ENCODE data around the gene ACAD8.

ACAD8 gene

GRCh38 chr11:134253188-134253993 lies at the start of gene ACAD8, which contains the start of gene THYN1:
Gene ACAD8, plus strand, starts transcription at chr11:134253568. Its CDS starts 33 bp downstream, at chr11:134253601.
Gene THYN1, minus strand, starts transcription at chr11:134253352. Its CDS starts 470 bp downstream, at chr11:134252882.
- peak; percentile 94 for DNase-seq (ENCODE audit: low read depth)

DNA sequence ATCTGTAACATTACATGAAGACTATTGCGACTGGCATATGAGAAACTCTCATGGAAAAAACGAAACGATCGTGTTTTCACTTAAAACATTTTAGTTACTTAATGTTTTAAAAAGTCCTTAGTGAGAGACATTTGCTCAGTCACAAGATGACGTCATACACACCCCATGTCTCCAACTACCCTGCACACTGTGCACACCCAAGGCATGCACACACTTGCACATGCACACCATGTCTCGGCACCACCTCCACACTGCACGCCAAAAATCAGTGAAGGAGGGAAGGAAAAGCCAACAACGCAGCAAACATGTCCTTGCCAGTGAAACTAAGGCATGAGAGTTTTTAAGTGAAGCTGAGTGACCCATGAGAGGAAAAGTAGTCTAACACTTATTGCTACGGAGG lies 47.6 kb upstream of the ACAD8 start:
- DNase-seq (ENCODE audit: low read depth): no peak

- DNase-seq (ENCODE audit: low read depth): no peak
These were observed 47.2 kb upstream of the ACAD8 start for GRCh38 chr11:134206185-134206584.

GRCh38 chr11:134207538-134208239 lies 45.7 kb upstream of the ACAD8 start:
- DNase-seq (ENCODE audit: low read depth): peak; percentile 26

GRCh38 chr11:134215836-134216235 lies 37.5 kb upstream of the ACAD8 start:
- DNase-seq (ENCODE audit: low read depth): no peak

- DNase-seq (ENCODE audit: low read depth): no peak
These were observed 36.6 kb upstream of the ACAD8 start for GRCh38 chr11:134216816-134217215.

DNA sequence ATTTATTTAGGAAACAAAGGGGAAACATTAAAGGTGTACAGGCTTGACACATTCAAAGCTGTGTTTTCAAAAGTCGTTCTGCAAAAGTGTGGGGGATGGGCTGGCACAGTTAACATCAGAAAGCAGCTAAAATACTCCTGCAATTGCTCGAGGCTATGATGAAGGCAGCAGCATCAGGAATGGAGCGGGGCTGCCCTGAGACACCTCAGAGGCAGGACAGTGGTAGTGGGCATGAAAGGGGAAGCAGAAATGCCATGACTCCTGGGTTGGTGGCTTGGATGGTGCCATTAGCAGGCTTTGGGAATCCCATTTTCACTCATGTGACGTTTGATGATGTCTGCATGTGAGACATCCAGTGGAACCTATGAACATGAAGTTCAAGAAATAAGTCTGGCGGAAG lies 30.2 kb upstream of the ACAD8 start:
- DNase-seq (ENCODE audit: low read depth): no peak

GRCh38 chr11:134223836-134224709 lies 29.3 kb upstream of the ACAD8 start, which contains the start of the genes NCAPD3 and VPS26B:
Gene NCAPD3, minus strand, starts transcription at chr11:134223967. Its CDS starts 41 bp downstream, at chr11:134223926.
Gene VPS26B, plus strand, starts transcription at chr11:134224671. Its CDS starts 452 bp downstream, at chr11:134225123.
- peak; percentile 91 for DNase-seq (ENCODE audit: low read depth)

- peak; percentile 28 for DNase-seq (ENCODE audit: low read depth)
These were observed 28.4 kb upstream of the ACAD8 start for GRCh38 chr11:134224710-134225664.

DNA sequence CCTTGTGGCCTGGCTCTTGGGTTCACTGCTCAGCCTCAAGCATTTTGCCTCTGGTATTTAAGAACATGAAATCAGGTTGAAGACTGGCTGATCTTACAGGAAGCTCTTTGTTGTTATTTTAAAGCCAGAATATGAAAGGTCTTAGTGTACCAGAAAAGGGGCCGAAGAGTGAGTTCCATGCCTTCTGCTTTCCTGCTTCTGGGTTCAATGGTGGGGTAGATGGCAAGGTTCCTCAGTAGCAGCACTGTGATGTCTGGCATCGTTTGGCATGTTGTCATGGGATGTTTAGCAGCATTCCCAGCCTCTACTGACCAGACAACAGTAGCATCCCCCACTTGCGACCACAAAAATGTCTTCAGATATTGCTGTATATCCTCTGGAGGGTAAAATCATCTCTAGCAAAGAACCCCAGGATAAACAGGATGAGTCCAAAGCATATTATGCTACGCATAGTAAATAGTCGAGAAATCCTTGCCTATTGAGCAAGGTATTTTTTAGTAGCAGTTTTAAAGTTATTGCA lies 26.5 kb upstream of the ACAD8 start:
- DNase-seq (ENCODE audit: low read depth): no peak

GRCh38 chr11:134228625-134229024 lies 24.7 kb upstream of the ACAD8 start:
- no peak for DNase-seq (ENCODE audit: low read depth)

- DNase-seq (ENCODE audit: low read depth): no peak
These were observed 24.1 kb upstream of the ACAD8 start for GRCh38 chr11:134229126-134229790.

DNA sequence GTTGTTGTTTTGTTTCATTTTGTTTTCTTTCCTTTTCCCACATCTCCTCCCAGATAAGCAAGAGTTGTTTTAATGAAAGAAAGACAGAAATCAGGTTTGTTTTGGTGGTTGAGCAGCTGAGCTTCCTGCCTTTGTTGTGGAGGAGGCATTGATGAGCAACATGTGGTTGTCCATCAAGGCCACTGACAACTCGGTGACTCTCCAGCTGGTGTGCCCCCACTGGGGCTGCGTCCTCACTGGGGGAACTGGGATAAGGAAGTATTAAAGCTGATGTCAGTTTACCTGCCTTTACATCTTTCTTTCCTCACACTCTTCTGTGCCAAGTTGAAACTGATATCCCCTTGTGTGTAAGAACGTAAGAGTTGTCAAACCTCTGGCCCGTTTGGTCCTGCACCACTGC lies 23.0 kb upstream of the ACAD8 start:
- no peak for DNase-seq (ENCODE audit: low read depth)

DNA sequence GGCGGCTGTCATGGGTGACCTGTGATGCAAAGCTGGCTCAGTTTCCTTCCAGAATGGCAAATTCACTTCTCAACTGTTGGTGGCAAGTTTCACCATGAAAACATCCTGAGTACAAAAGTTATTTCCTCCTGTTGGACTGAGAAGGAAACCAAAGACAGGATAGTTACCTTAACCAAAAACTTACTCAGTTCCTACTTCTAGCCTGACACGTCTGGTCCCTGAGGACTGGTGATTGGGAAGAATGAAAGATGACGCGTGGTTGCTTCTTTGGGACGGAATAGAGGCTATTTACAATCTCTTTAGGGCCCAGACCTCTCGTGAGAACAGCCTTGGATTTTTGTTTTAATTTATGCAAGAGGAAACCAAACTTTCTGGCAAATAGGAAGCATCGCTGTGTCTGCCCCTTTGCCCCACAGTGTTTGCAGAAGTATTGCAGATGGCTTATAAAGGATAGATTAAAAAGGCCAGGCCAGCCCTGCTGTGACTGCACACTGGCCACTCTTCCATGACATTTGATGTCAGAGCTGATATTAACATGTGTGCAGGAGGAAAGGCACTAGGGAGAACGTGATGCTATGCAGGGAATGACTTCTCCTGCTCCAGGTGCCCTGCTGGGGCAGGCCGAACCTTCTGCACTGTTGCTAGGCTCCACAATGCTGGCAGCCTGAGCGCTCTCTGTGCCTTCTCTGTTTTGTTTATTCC lies 21.3 kb upstream of the ACAD8 start:
- DNase-seq (ENCODE audit: low read depth): no peak

DNA sequence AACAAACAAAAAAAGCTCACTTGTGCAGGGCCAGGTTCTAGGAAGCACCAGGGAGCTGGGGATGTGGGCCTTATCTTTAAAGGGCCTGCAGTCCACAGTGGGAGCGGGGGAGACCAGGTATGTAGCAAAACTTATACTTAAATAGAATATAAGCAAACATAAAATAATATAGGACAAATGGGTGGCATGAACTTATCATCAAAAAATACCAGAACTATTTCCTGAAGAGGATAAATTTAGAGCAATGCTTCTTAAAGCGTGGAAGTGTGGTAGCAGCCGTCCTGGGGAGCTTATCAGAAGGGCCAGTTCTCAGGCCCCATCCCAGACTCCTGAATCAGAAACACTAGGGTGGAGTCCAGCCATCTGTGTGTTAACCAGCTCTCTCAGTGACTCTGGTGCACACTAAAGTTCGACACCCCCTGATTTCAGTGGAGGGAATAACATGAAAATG lies 19.6 kb upstream of the ACAD8 start:
- no peak for DNase-seq (ENCODE audit: low read depth)

DNA sequence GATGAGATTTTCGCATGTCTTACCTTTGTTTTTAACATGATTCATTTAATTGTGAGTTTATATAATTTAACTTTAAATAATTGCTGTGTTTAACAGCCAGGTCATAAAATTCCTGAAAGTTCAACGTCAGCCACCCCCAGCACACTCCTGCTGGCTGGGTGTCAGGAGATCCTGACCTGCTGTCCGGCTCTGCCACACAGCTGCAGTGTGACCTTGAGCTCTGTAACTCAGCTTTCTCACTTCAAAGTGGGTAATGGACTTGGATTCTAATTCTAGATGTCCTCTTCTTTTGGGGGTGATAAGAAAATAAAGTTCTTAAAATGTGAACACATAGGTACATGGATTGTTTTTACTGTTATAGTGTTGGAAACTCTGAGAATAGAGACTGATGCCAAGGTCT lies 18.0 kb upstream of the ACAD8 start:
- DNase-seq (ENCODE audit: low read depth): no peak

DNA sequence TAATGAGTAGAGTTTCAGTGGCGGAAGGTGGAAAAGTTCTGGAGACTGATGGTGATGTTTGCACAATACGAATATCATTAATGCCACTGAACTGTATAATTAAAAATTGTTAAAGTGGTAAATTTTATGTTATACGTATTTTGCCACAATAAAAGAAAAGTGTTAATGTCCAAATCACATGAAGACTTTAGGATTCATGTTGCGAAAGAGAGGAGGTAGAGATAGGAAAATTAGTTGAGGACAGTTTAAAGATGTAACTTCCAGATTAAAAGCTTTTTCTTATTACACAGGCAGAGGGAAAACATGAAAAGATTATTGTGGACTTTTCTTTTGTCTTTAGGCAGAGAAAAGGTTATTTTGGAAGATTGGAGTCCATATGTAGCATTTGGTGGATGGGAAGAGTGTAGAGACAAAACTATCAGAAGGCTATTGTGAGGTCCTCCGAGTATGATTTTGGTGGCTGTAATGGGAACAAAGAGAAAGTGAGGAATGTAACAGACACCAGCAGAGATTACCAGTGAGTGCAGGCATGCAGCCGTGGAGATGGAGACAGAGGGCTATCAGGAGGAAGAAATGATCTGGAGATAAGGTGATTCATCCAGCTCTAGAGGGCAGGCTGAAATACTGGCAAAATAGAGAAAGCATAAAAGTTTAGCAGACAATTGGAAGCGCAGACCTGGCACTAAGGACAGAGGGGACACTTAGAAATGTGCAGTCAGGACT lies 16.4 kb upstream of the ACAD8 start:
- no peak for DNase-seq (ENCODE audit: low read depth)

GRCh38 chr11:134237557-134237922 lies 15.8 kb upstream of the ACAD8 start:
- no peak for DNase-seq (ENCODE audit: low read depth)

GRCh38 chr11:134238956-134239355 lies 14.4 kb upstream of the ACAD8 start:
- DNase-seq (ENCODE audit: low read depth): no peak
